Osteocyte (in vitro differentiated cells): ENCODE results near the gene PPP1R1C. TPM values are rescaled to one million over a fixed set of nuclear protein-coding genes. Genes with fewer than 3 reads are reported as not detected.
A peak's percentile ranks its signal among the peaks of the same experiment; 100 is the strongest.

Experiments
- DNase-seq: peaks from one replicate; pipeline ENCODE4 v3.0.0; 2021; ENCODE audit warnings: mixed read lengths; ENCODE audit not compliant: unreplicated experiment; ENCODE audit errors: extremely low spot score
- H3K27ac Mint-ChIP-seq: one replicate; pipeline ENCODE4 v1.8.0; 2021; ENCODE audit warnings: mild to moderate bottlenecking, mixed read lengths; ENCODE audit not compliant: unreplicated experiment
- H3K27me3 Mint-ChIP-seq: one replicate; pipeline ENCODE4 v1.8.0; 2021; ENCODE audit warnings: mixed read lengths; ENCODE audit not compliant: unreplicated experiment
- H3K36me3 Mint-ChIP-seq: one replicate; pipeline ENCODE4 v1.8.0; 2021; ENCODE audit warnings: mixed read lengths; ENCODE audit not compliant: unreplicated experiment
- H3K4me1 Mint-ChIP-seq: one replicate; pipeline ENCODE4 v1.8.0; 2021; ENCODE audit warnings: mixed read lengths; ENCODE audit not compliant: unreplicated experiment
- H3K4me3 Mint-ChIP-seq: one replicate; pipeline ENCODE4 v1.8.0; 2021; ENCODE audit warnings: mild to moderate bottlenecking, moderate library complexity, mixed read lengths; ENCODE audit not compliant: unreplicated experiment
- H3K9me3 Mint-ChIP-seq: one replicate; pipeline ENCODE4 v1.8.0; 2021; ENCODE audit warnings: mixed read lengths; ENCODE audit not compliant: unreplicated experiment
- total RNA-seq: library from RNA; stranded (reverse); gene quantifications from 2 replicates; pipeline ENCODE4 v1.2.1, GENCODE V29; 2021
- TF ChIP-seq, protein P1 (sequence below): fragments of 200-600 bp; sonication (generic); IDR thresholded peaks from 2 replicates; pipeline ENCODE4 v1.5.0; 2021; ENCODE audit warnings: antibody characterized with exemption, mild to moderate bottlenecking, moderate library complexity

PPP1R1C gene
- total RNA-seq, 1 donor from 2014 or later: 1.6 TPM

DNA sequence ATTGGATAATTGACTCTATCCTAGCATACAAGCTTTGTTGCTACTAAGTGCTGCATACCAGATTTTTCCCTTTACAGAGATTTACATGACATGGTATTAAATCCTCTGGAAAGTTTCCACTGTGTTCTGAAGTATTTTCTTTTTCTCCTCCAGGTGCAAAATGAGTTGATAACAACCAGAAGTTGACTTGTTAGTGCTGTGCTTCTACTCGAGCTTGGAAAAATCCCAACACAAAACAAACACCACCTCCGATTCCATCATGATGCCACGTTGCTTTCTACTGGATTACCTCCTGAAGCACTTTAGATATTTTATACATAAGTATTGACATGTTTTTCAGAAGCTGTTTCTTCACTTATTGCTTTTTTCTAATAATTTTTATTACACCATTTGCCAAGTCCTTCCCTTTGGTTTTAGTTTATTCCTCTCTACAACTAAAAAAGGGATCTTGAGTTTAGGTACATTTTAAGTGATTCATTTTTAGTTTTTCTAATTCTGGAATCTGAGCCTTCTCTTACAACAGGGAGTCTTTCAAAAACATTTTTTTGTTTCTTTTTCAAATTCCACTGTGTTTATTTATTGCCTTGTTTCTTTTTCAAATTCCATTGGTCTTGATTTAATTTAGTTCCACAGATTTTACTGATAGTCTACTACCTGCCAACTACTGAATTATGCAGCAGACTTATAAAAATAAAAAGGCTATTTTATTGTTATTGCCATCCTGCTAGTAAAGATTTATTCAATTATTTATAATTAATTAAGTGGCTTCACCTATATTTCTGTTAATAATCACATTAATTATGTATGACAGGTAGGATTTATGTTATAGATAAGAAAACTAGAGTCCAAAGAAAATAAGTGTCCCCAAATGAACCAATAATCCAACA, 143.4 kb downstream of the PPP1R1C start:
- Mint-ChIP-seq H3K9me3 (no peaks in the 10 kb centered on the region), H3K4me3 (peak overlapping the region; percentile 43), H3K27ac (peak overlapping the region; percentile 76), H3K36me3 (peaks cover 3% of the 10 kb centered on the region), H3K27me3 (no peaks in the 10 kb centered on the region), H3K4me1 (peaks cover 62% of the 10 kb centered on the region)
- TF ChIP-seq, protein P1, sequence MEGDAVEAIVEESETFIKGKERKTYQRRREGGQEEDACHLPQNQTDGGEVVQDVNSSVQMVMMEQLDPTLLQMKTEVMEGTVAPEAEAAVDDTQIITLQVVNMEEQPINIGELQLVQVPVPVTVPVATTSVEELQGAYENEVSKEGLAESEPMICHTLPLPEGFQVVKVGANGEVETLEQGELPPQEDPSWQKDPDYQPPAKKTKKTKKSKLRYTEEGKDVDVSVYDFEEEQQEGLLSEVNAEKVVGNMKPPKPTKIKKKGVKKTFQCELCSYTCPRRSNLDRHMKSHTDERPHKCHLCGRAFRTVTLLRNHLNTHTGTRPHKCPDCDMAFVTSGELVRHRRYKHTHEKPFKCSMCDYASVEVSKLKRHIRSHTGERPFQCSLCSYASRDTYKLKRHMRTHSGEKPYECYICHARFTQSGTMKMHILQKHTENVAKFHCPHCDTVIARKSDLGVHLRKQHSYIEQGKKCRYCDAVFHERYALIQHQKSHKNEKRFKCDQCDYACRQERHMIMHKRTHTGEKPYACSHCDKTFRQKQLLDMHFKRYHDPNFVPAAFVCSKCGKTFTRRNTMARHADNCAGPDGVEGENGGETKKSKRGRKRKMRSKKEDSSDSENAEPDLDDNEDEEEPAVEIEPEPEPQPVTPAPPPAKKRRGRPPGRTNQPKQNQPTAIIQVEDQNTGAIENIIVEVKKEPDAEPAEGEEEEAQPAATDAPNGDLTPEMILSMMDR: no peak
- DNase-seq: no peak

DNA sequence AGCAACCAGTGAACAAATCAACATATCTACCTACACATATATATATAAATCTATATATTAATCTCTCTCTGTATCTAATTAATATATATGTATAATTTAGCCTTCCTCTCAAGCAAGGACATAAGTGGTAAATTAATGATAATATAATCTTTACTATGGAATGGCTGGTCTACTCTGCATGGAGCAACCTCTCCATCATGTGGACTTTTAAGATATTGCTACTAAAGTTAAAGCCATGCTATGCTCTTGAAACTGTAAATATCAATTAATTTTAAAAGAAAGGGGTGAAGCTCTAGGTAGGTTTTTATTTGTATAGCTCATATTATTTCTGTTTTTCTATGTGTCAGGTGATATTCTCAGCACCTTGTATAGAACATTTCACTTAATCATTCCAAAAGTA, 147.0 kb downstream of the PPP1R1C start:
- H3K36me3 Mint-ChIP-seq: no peaks in the 10 kb centered on the region
- no peak for DNase-seq
- H3K27ac Mint-ChIP-seq: no peak overlapping the region
- TF ChIP-seq, protein P1: peak; percentile 65
- H3K4me1 Mint-ChIP-seq: peaks cover 66% of the 10 kb centered on the region
- no peak overlapping the region for H3K4me3 Mint-ChIP-seq
- no peaks in the 10 kb centered on the region for H3K27me3 Mint-ChIP-seq
- no peaks in the 10 kb centered on the region for H3K9me3 Mint-ChIP-seq

DNA sequence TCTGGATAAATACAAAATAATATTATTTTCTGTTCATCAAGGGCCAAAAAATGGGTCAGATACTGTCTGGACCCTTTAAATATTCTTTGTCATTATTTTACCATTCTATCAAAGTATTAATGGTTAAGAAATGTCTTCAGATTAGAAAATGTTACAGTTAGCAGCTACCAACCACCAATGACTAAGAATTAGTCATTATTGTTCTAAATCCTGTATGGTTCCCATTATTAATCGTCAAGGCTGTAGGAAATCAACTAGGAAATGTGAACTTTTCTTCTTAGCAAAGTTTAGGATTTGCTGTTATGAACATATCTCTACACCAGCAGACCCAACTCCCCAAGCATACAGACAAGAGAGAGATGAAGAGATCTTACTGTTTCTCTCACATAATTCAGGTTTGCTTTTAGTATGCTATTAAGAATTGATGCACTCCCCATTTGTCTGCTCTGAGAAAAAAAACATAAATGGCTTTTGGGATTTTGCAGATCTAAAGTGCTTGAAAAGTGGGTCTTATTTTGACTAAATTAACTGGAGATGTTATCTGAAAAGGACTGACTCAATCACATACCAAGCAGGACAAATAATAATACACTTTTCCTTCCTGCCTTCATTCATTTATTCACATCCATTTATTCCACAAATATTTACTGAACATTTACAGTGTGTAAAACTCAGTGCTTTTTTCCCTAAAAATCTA, 147.7 kb downstream of the PPP1R1C start:
- Mint-ChIP-seq H3K9me3 (no peaks in the 10 kb centered on the region), H3K27me3 (no peaks in the 10 kb centered on the region), H3K36me3 (no peaks in the 10 kb centered on the region), H3K4me3 (no peak overlapping the region), H3K27ac (no peak overlapping the region), H3K4me1 (peaks cover 59% of the 10 kb centered on the region)
- TF ChIP-seq, protein P1: no peak
- DNase-seq: no peak

DNA sequence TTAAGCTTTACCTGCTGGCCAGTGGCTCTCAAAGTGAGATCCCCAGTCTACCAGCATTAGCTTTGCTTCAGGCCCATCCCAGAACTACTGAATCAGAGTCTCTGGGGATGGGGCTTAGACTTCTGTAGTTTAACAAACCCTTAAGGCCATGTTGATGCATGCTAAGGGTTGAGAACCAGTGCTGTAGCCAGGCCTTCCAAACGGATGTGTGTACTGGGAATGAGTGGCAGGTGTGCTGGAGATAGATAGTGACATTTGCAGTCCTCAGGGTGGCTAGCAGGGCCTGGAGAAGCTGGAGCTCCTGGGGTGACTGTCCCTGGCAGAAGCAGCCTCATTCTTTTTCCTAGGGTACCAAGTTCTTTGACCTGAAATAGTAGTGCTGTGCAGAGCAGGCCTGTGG, 148.5 kb downstream of the PPP1R1C start:
- Mint-ChIP-seq H3K4me1 (peaks cover 50% of the 10 kb centered on the region), H3K27ac (no peak overlapping the region), H3K4me3 (no peak overlapping the region), H3K27me3 (no peaks in the 10 kb centered on the region), H3K36me3 (no peaks in the 10 kb centered on the region), H3K9me3 (no peaks in the 10 kb centered on the region)
- TF ChIP-seq, protein P1: no peak
- no peak for DNase-seq

DNA sequence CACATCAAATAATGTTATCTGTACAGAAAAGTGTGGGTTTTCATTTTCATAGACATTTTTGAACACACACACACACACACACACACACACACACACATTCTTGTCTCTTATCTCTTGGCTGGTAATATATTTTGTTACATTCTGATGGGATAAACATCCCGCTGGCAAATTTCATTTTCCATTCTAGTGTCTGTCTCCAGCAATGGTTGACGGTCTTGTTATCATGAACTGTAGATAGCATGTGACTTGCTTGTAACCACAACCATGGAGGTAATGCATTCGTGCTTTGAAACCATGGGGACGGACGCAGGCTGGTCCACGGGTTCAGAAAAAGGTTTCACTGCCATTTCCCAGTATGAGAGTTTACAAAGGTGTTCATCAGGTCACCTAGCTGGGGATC, 156.4 kb downstream of the PPP1R1C start:
- no peaks in the 10 kb centered on the region for H3K9me3 Mint-ChIP-seq
- H3K27me3 Mint-ChIP-seq: no peaks in the 10 kb centered on the region
- no peak overlapping the region for H3K27ac Mint-ChIP-seq

More for the DNA sequence above, 156.4 kb downstream of the PPP1R1C start:
- TF ChIP-seq, protein P1: no peak
- DNase-seq: no peak
- H3K4me3 Mint-ChIP-seq: no peak overlapping the region
- peaks cover 2% of the 10 kb centered on the region for H3K36me3 Mint-ChIP-seq
- H3K4me1 Mint-ChIP-seq: peaks cover 14% of the 10 kb centered on the region
